DMS114 treated with DMSO at 0.1 percent for 48 hours (cell line): Measurements from ENCODE around the gene R3HDML.
"Not testable (repeated sequence)": the region's sequence is repeated elsewhere in the genome, so short reads cannot be mapped to it uniquely, and the experiment has no call there.

Source experiments
- DNase-seq: peaks from one replicate; lab custom pipeline; 2025; ENCODE audit not compliant: unreplicated experiment; lab: John Stamatoyannopoulos, UW

R3HDML gene

DNA sequence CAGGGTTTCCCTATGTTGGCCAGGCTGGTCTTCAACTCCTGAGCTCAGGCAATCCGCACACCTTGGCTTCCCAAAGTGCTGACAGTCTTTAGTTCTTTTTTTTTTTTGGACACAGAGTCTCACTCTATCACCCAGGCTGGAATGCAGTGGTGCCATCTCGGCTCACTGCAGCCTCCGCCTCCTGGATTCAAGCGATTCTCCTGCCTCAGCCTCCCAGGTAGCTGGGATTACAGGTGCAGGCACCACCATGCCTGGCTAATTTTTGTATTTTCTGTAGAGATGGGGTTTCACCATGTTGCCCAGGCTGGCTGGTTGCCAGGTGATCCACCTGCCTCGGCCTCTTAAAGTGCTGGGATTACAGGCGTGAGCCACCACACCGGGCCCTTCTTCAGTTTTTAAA, 9.1 kb upstream of the R3HDML start:
- not testable (repeated sequence) for DNase-seq

DNA sequence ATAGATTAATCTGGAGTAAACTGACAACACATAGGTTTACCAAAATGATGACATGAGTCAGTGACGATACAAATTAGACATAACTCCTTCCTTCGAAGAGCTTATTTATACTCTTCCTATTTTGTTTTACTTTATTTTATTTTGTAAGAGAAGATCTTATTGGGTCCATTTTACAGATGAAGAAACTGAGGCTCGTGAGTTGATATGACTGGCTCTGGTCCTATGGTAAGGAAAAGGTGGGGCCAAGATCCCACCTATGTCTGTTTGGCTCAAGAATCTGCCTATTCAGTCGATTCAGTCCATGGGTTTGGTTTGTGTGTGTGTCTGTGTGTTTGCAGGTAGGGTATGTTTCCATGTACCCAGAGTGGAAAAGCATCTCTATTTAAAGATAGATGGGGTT, 8.4 kb upstream of the R3HDML start:
- DNase-seq, result no peak

DNA sequence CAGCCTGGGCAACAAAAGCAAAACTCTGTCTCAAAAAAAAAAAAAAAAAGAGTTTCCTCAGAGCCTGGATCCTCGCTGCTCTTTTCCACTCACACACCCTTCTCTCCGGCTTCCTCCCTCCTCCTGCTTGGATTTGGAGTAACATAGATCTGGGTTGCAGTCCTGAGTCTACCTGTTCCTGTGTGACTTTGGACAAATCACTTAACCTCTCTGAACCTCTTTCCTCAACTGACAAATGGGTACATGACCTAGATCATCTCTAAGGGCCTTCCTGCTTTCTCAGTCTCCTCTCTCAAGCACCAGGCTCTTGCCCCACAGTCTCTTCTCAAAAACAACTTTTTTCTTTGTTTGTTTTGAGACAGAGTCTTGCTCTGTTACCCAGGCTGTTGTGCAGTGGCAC, 5.6 kb upstream of the R3HDML start:
- no peak for DNase-seq

DNA sequence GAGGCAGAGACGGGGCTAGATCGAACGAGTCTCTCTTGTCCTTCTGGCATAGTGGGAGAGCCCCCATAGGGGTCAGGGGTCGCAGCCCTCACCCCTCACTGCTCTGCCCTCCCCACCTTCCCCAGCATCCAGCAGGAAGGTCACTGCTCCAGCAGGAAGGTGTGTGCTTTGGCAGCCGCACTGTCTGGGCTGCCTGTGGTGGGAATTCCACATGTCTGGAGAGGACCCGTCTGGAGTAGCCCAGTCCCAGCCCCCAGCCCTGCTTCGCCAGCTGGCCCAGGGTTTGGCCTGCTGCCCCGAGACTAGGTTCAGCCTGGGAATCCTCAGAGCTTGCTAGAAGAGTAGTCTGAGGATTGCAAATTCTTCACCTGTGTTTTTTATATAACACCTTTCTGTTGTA, 2.5 kb upstream of the R3HDML start:
- DNase-seq, result no peak

DNA sequence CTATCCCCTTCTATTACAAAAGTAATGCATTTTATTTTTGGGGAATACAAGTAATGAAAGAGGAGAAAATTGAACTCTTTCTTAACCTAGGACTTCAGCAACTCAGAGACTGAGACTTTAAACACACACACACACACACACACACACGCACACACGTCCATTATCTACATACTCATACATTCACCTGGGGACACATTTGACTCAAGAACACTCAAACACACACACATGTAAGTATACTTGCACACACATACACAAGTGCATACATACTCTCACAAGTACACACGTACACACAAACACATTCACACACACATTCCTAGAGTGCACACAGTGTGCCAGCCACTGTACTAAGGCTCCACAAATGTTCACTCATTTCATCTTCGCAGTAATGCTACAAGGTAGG, 2.1 kb upstream of the R3HDML start:
- no peak for DNase-seq

DNA sequence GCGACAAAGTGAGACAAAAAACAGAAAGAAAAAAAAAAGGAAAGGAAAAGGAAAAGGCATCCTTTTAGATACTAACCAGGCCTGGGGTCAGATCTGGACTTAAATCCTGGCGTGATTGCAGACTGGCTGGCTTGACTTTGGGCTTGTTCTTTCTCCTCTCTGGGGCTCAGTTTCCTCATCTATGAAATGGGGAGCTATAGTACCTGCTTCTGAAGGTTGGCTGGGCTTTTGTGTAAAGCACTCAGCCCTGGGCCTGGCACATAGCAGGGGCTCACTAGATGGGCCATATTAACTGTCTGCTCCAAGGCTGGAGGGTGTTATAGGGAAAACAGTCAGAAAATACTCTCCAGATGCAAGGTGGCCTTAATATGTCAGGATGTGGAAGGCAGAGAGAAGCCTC, 1.2 kb upstream of the R3HDML start:
- DNase-seq, result no peak

DNA sequence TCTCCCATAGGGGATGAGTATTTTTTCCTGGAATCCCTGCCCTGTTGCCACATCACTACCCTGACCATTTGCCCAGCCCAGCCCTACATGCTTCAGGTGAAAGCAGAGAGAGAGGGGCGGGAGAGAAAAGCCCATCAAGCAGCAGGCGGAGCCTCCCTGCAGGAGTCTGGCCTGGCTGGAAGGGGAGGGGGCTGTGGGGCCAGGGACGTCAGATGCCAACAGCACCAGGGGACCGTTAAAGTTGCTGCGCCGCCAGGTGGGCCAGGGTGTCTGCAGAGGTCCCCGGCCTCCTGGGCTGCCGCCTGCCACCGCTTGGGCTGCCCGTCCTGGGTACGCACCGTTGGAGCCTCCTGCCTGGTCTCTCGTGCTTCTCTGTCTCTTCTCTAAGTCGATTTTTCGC, 757 bp upstream of the R3HDML start:
- no peak for DNase-seq

DNA sequence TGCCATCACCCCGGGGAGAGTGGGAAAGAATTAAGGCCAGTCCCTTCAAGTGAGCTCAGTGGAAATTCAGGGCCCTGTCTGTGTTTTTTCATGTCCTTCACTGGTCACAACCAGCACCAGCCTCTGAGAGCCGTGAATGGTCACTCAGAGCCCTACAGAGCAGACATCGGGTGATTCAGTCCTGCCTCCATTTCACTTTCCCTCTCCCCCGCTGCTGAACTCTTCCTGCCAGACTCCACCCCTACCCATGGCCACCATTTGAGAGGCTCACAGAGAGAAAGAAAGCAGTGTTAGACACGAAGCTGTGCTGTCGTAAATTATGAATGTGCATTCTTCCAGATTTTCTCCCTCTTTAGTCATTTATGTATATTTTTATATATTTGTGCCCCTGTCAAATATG, 5.4 kb downstream of the R3HDML start:
- DNase-seq, result no peak

DNA sequence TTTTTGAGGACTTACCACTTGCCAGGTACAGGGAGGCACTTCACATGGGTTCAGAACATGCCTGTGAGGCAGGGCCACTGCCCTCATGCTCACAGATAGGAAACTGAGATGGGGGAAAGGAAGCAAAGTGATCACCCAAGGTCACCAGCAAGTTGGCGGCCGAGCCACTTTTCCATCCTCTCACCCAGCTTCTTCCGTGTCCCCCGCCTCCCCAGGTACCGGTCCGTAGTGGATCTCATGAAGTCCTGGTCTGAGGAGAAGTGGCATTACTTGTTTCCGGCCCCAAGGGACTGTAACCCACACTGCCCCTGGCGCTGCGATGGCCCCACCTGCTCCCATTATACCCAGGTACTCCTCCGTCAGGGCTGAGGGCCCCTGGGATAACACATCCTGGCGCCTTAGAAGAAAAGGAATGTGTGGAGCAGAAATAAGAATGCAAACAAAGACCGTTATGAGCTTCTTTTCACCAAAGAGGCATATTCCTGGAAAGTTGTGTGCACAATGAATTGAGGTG, 6.4 kb downstream of the R3HDML start:
- no peak for DNase-seq

DNA sequence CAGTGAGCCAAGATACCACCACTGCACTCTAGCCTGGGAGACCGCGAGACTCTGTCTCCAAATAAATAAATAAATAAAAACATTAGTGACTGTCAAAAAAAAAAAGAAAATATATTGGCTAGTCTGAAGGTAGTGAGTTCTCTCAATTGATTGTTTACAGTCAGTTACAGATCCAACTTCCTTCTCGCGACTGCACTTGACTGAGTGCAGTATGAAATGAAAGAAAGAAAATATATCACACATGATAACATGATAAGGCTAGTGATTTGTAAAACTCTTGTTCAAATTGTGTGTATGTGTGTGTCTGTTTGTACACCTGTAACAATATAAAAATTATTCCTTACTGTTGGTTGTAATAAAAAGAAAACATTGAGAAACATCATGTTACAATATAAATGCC, 7.9 kb downstream of the R3HDML start:
- DNase-seq, result no peak

DNA sequence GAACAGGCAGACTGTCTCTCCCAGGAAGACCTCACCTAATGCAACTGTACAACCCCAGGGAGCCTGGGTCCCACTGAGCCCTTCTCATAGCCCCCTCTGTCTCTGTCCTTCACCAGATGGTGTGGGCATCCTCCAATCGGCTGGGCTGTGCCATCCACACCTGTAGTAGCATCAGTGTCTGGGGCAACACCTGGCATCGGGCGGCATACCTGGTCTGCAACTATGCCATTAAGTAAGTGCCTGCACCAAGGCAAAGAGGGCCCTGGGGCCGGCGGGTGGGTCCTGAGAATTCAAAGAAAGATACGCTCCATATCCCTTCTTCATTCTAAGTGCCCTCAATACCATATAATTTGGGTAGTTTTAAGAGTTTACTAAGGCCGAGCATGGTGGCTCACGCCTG, 8.3 kb downstream of the R3HDML start:
- no peak for DNase-seq

DNA sequence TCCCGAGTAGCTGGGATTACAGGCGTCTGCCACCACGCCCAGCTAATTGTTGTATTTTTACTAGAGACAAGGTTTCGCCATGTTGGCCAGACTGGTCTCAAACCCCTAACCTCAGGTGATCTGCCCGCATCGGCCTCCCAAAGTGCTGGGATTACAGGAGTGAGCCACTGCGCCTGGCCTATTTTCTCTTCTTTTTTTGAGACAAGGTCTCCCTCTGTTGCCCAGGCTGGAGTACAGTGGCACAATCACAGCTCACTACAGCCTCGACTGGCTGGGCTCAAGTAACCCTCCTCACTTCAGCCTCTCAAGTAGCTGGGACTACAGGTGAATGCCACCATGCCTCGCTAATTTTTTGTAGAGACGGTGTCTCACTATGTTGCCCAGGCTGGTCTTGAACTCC, 9.1 kb downstream of the R3HDML start:
- not testable (repeated sequence) for DNase-seq

DNA sequence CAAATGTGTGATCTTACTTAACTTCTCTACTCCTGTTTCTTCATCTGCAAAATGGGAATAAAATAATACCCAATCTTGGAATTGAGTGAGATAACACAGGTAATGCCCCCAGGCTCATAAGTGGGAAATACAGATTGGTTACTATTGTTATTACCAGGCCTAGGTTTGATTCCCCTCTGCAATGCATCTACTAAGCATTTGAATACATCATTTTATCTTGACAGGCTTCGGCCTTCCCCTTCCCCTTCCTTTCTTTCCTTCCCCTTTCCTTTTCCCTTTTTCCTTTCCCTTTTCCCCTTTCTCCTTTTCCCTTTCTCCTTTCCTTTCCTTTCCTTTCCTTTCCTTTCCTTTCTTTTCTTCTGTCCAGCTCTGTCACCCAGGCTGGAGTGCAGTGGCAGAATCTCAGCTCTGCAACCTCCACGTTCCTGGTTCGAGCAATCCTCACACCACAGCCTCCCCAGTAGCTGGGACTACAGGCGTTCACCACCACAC, 11.4 kb downstream of the R3HDML start:
- no peak for DNase-seq

DNA sequence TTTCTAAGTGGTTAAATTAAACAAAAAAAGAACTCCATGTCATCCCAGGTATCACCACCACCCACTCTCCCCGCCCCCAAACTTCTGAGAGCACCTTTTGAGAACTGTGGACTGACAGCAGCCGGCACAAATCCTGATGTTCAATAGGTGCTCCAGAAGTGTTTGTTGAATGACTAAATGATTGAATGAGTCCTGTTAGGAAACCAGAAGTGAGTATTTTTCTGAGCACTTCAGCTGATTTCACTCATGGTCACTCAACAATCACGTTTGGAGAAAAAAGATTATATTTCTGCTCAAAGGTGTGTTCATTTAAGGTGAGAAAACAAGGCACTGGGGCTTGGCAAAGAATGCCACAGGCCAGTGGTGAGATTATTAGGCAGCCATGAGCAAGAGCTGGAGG, 12.5 kb downstream of the R3HDML start:
- no peak for DNase-seq

DNA sequence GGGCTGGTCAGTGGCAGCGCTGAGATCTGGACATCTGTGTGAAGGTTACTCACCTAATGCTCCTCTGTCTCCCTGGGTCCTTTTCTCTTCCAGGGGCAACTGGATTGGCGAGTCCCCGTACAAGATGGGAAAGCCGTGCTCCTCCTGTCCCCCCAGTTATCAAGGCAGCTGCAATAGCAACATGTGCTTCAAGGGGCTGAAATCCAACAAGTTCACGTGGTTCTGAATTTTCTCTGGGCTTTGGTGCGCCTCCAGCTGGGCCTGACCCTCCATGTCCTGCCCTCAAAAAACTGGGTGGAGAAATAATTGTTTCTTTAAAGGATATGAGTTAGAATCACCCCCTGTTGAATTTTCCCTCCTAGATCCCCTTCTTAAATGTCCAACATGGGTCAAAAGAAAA, 13.7 kb downstream of the R3HDML start:
- DNase-seq, result no peak

DNA sequence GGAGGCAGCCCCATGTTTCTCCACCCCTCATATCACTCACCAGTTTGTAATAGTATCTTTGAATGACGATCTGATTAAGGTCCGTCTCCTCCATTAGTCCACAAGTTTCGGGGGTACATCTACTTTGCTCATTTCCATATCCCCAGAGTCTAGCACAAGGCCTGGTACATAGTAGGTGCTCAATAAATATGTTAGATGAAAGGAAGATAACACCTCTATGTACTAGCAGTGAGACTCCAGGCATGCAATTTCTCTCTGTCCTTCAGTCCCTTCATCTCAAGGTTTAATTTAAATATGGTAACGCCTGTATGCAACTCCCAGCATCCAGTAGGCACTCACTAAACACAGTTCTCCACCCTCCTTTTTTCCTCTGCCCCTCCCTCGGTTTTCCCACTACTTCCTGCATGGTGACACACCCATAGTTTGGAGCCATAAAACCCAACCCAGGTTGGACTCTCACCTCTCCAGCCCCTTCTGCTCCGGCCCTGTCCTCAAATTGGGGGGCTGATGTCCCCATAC, 18.2 kb downstream of the R3HDML start:
- no peak for DNase-seq

DNA sequence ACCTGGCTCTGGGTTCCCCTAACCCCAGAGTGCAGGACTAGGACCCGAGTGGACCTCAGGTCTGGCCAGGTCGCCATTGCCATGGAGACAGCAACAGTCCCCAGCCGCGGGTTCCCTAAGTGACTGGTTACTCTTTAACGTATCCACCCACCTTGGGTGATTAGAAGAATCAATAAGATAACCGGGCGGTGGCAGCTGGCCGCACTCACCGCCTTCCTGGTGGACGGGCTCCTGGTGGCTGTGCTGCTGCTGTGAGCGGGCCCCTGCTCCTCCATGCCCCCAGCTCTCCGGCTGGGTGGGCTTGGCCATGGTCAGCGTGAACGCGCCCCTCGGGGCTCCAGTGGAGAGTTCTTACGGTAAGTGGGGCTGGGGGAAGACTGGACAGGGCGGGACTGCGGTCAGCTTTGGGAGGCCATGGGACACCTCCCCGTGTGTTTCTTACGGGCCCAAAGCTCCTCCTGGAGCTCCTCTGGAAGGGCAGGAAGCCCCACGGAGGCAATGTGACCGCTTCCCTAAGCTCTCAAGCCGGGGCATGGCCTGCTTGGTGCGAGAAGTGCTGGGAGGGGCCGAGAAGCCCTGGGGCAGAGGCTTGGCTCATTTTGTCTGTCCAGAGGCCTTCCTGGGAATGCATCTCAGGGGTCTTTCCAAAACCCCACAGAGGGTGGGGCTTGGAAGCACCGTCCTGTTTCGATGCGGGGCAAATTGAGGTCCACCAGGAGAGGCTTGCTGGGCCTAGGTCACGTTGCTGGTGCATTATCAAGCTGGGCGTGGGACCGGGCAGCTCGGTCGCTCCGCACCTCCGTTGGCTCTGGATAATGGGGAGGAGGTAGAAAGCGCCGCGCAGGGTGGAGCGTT, 18.9 kb downstream of the R3HDML start, which contains the start of gene HNF4A:
Gene HNF4A (plus strand): TSS at position 202 of the 855 bp plus-strand sequence. CDS start 106 bp downstream, at position 308.
- no peak for DNase-seq

DNA sequence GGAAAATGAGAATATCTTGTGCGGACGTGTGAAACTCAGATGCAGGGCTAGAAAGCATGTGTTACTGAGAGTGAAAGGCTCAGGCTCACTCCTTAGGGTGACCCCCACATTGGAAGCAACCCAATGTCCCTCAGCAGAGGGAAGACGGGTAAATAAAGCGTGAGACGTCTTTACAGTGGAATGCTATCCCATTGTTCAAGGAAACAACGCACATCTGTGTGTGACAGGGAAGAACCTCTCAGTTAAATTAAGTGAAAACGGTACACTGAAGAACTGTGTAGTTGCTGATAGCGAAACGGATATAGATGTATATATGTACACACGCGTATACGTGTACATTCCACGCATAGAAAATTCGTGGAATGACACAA, 19.5 kb downstream of the R3HDML start:
- DNase-seq, result no peak

DNA sequence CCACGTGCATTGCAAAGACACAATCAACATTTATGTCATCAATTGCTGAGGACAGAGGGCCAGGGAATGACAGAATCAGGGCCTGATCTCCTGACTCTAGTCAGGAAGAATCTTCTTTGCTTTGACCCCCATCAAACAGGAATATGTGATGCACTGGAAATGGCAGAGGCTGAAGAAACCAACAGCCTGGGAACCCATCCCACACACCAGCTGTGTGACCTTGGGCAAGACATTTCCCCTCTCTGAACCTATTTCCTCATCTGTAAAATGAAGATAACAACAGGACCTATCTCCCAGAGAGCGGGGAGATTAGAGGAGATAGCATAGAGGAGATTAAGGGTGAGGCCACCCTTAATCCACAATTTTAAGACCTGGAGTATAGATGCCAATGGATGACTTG, 20.2 kb downstream of the R3HDML start:
- no peak for DNase-seq

DNA sequence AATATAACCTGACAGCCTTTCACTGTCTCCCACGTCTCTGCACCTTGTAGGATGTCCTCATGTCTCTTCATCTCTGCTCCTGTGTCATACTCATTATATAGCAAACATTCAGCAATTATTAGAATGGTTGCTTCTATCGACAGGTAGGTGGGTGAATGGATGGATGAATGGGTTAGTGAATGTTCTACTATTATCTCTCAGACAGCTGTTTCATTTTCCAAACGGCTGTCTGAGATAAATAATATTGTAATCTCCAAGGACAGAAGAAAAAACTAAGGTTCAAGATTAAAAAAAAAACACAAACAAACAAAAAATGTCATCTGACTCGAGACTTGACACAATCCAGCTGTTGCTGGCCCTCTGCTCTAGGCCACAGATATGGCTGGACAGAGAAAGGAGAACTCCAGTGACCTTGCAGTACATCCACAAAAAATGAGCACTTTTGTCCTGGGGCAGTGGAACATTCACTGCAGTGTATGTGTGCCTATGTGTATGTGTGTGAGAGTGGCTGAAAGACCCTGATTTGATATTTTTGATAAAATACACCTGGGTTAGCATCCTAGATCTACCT, 20.8 kb downstream of the R3HDML start:
- DNase-seq, result no peak

DNA sequence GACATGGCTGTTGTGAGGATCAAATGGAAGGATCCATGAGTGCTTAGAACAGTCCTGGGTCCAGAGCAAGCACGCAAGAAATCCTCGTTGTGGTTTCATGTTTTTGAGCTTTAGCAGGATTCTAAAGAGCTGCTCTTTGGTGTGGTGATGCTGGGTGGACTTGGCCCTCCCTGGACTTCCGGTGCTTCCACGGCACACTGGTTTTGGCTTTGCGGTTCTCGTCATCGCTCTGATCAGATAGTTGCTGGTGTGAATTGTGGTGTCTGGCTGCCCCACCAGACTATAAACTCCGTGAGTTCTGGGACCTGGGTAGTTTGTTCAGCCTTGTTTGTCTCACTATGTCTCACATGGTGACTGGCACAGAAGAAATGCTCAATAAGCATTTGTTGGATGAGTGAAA, 21.9 kb downstream of the R3HDML start:
- no peak for DNase-seq

DNA sequence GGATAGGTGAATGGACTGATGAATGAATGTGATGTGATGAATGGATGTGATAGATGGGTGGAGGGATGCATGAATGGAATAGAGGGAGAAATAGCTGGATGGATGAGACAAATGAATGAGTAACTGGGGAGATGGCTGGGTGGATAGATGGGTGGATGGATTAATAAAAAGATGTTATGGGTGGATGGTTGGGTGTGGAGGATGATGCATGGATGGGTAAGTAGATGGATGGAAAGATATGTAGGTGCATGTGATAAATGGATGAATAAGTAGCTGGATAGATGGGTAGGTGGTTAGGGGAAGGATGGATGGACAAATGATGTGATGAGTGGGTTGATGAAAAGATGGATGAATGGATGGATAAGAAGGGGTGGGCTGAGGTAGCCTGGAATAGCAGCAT, 23.4 kb downstream of the R3HDML start:
- no peak for DNase-seq
